GM04503 (cell line): ENCODE results near the gene WDR64.
A peak's percentile ranks its signal among the peaks of the same experiment; 100 is the strongest.

Source experiments
- DNase-seq: peaks from one replicate; pipeline ENCODE4 v3.0.0-alpha.2; 2012; ENCODE audit warnings: low read depth

Gene WDR64

GRCh38 chr1:241652012-241652411 is at the start of gene WDR64:
WDR64 (plus strand) TSS chr1:241652281; CDS start chr1:241652485, 204 bp downstream.
- DNase-seq = no peak

- peak; percentile 53 for DNase-seq
Observed at GRCh38 chr1:241603731-241604245, 48.3 kb upstream of the WDR64 start.

- DNase-seq = no peak
Observed at GRCh38 chr1:241605146-241605805, 46.8 kb upstream of the WDR64 start.

GRCh38 chr1:241606544-241606943 is 45.5 kb upstream of the WDR64 start:
- DNase-seq = no peak

- no peak for DNase-seq
Observed at GRCh38 chr1:241607497-241607896, 44.6 kb upstream of the WDR64 start.

GRCh38 chr1:241608379-241609033 is 43.6 kb upstream of the WDR64 start:
- no peak for DNase-seq

- DNase-seq = no peak
Observed at GRCh38 chr1:241610056-241610815, 41.8 kb upstream of the WDR64 start.

- no peak for DNase-seq
Observed at GRCh38 chr1:241611063-241611462, 41.0 kb upstream of the WDR64 start.

- DNase-seq = no peak
Observed at GRCh38 chr1:241611736-241612135, 40.3 kb upstream of the WDR64 start.

GRCh38 chr1:241612533-241613477 is 39.3 kb upstream of the WDR64 start:
- peak; percentile 47 for DNase-seq

GRCh38 chr1:241614144-241614543 is 37.9 kb upstream of the WDR64 start:
- DNase-seq = no peak

- DNase-seq = no peak
Observed at GRCh38 chr1:241614572-241614971, 37.5 kb upstream of the WDR64 start.

- DNase-seq = no peak
Observed at GRCh38 chr1:241615043-241615974, 36.8 kb upstream of the WDR64 start.

GRCh38 chr1:241617426-241617825 is 34.7 kb upstream of the WDR64 start:
- no peak for DNase-seq

GRCh38 chr1:241622669-241623068 is 29.4 kb upstream of the WDR64 start:
- DNase-seq = no peak

- DNase-seq = no peak
Observed at GRCh38 chr1:241624935-241625334, 27.1 kb upstream of the WDR64 start.

- DNase-seq = no peak
Observed at GRCh38 chr1:241627453-241628259, 24.4 kb upstream of the WDR64 start.

GRCh38 chr1:241630005-241630404 is 22.1 kb upstream of the WDR64 start:
- DNase-seq = no peak

GRCh38 chr1:241630476-241630875 is 21.6 kb upstream of the WDR64 start:
- DNase-seq = no peak

- DNase-seq = no peak
Observed at GRCh38 chr1:241630899-241631298, 21.2 kb upstream of the WDR64 start.
